ENCODE measurements around the gene CACNG5.

Gene CACNG5

GRCh38 chr17:66803474-66803951 lies 31.4 kb upstream of the CACNG5 start:
- no peak overlapping the region for H3K27ac ChIP-seq (ENCODE audit: low read depth, low read length)
- peaks cover 5% of the 10 kb centered on the region; the same call in 1 of the 2 replicates for H3K36me3 ChIP-seq (ENCODE audit: insufficient read depth, low read length)
- H3K4me3 ChIP-seq (ENCODE audit: low read depth, low read length), result no peak overlapping the region
- no peaks in the 10 kb centered on the region for H3K4me1 ChIP-seq (ENCODE audit: control insufficient read depth, insufficient read depth, low read length, unreplicated experiment)
- H3K79me2 ChIP-seq (ENCODE audit: control insufficient read depth, insufficient read depth, low read length, unreplicated experiment), result no peaks in the 10 kb centered on the region
- no peak overlapping the region for H2AFZ ChIP-seq (ENCODE audit: low read length, unreplicated experiment)
- no peaks in the 10 kb centered on the region for H3K27me3 ChIP-seq (ENCODE audit: insufficient read depth, low read length)

- no peaks in the 10 kb centered on the region for H3K27me3 ChIP-seq (ENCODE audit: insufficient read depth, low read length)
- no peak overlapping the region for H2AFZ ChIP-seq (ENCODE audit: low read length, unreplicated experiment)
- H3K4me3 ChIP-seq (ENCODE audit: low read depth, low read length), result no peak overlapping the region
- no peak overlapping the region for H3K27ac ChIP-seq (ENCODE audit: low read depth, low read length)
- H3K36me3 ChIP-seq (ENCODE audit: insufficient read depth, low read length), result peaks cover 5% of the 10 kb centered on the region; the same call in 1 of the 2 replicates
- H3K79me2 ChIP-seq (ENCODE audit: control insufficient read depth, insufficient read depth, low read length, unreplicated experiment), result no peaks in the 10 kb centered on the region
- H3K4me1 ChIP-seq (ENCODE audit: control insufficient read depth, insufficient read depth, low read length, unreplicated experiment), result no peaks in the 10 kb centered on the region
Observed at GRCh38 chr17:66805567-66805966, 29.4 kb upstream of the CACNG5 start.

GRCh38 chr17:66807182-66807581 lies 27.7 kb upstream of the CACNG5 start:
- Histone ChIP-seq H3K36me3 (ENCODE audit: insufficient read depth, low read length) (no peaks in the 10 kb centered on the region), H3K4me1 (ENCODE audit: control insufficient read depth, insufficient read depth, low read length, unreplicated experiment) (no peaks in the 10 kb centered on the region), H3K27ac (ENCODE audit: low read depth, low read length) (no peak overlapping the region), H3K27me3 (ENCODE audit: insufficient read depth, low read length) (no peaks in the 10 kb centered on the region), H3K4me3 (ENCODE audit: low read depth, low read length) (no peak overlapping the region), H2AFZ (ENCODE audit: low read length, unreplicated experiment) (no peak overlapping the region), H3K79me2 (ENCODE audit: control insufficient read depth, insufficient read depth, low read length, unreplicated experiment) (no peaks in the 10 kb centered on the region)

GRCh38 chr17:66809408-66809807 lies 25.5 kb upstream of the CACNG5 start:
- H3K27me3 ChIP-seq (ENCODE audit: insufficient read depth, low read length), result peaks cover 10% of the 10 kb centered on the region; the same call in 1 of the 2 replicates
- no peak overlapping the region for H2AFZ ChIP-seq (ENCODE audit: low read length, unreplicated experiment)
- no peak overlapping the region for H3K4me3 ChIP-seq (ENCODE audit: low read depth, low read length)
- no peaks in the 10 kb centered on the region for H3K79me2 ChIP-seq (ENCODE audit: control insufficient read depth, insufficient read depth, low read length, unreplicated experiment)
- H3K36me3 ChIP-seq (ENCODE audit: insufficient read depth, low read length), result no peaks in the 10 kb centered on the region
- H3K27ac ChIP-seq (ENCODE audit: low read depth, low read length), result no peak overlapping the region
- H3K4me1 ChIP-seq (ENCODE audit: control insufficient read depth, insufficient read depth, low read length, unreplicated experiment), result no peaks in the 10 kb centered on the region

- H2AFZ ChIP-seq (ENCODE audit: low read length, unreplicated experiment), result no peak overlapping the region
- peaks cover 24% of the 10 kb centered on the region for H3K27me3 ChIP-seq (ENCODE audit: insufficient read depth, low read length)
- H3K4me1 ChIP-seq (ENCODE audit: control insufficient read depth, insufficient read depth, low read length, unreplicated experiment), result no peaks in the 10 kb centered on the region
- no peak overlapping the region for H3K4me3 ChIP-seq (ENCODE audit: low read depth, low read length)
- no peaks in the 10 kb centered on the region for H3K79me2 ChIP-seq (ENCODE audit: control insufficient read depth, insufficient read depth, low read length, unreplicated experiment)
- no peaks in the 10 kb centered on the region for H3K36me3 ChIP-seq (ENCODE audit: insufficient read depth, low read length)
- no peak overlapping the region for H3K27ac ChIP-seq (ENCODE audit: low read depth, low read length)
Observed at GRCh38 chr17:66810951-66811682, 23.8 kb upstream of the CACNG5 start.

GRCh38 chr17:66811683-66812054 lies 23.2 kb upstream of the CACNG5 start:
- Histone ChIP-seq H3K79me2 (ENCODE audit: control insufficient read depth, insufficient read depth, low read length, unreplicated experiment) (no peaks in the 10 kb centered on the region), H2AFZ (ENCODE audit: low read length, unreplicated experiment) (no peak overlapping the region), H3K27ac (ENCODE audit: low read depth, low read length) (no peak overlapping the region), H3K36me3 (ENCODE audit: insufficient read depth, low read length) (no peaks in the 10 kb centered on the region), H3K4me1 (ENCODE audit: control insufficient read depth, insufficient read depth, low read length, unreplicated experiment) (no peaks in the 10 kb centered on the region), H3K4me3 (ENCODE audit: low read depth, low read length) (no peak overlapping the region), H3K27me3 (ENCODE audit: insufficient read depth, low read length) (peaks cover 26% of the 10 kb centered on the region)

- Histone ChIP-seq H3K27ac (ENCODE audit: low read depth, low read length) (no peak overlapping the region), H3K36me3 (ENCODE audit: insufficient read depth, low read length) (no peaks in the 10 kb centered on the region), H3K4me1 (ENCODE audit: control insufficient read depth, insufficient read depth, low read length, unreplicated experiment) (no peaks in the 10 kb centered on the region), H2AFZ (ENCODE audit: low read length, unreplicated experiment) (no peak overlapping the region), H3K27me3 (ENCODE audit: insufficient read depth, low read length) (peaks cover 33% of the 10 kb centered on the region), H3K79me2 (ENCODE audit: control insufficient read depth, insufficient read depth, low read length, unreplicated experiment) (no peaks in the 10 kb centered on the region), H3K4me3 (ENCODE audit: low read depth, low read length) (no peak overlapping the region)
Observed at GRCh38 chr17:66812571-66812970, 22.3 kb upstream of the CACNG5 start.

- H3K27me3 ChIP-seq (ENCODE audit: insufficient read depth, low read length), result peaks cover 39% of the 10 kb centered on the region
- no peaks in the 10 kb centered on the region for H3K79me2 ChIP-seq (ENCODE audit: control insufficient read depth, insufficient read depth, low read length, unreplicated experiment)
- H3K4me1 ChIP-seq (ENCODE audit: control insufficient read depth, insufficient read depth, low read length, unreplicated experiment), result no peaks in the 10 kb centered on the region
- no peaks in the 10 kb centered on the region for H3K36me3 ChIP-seq (ENCODE audit: insufficient read depth, low read length)
- H2AFZ ChIP-seq (ENCODE audit: low read length, unreplicated experiment), result no peak overlapping the region
- H3K4me3 ChIP-seq (ENCODE audit: low read depth, low read length), result no peak overlapping the region
- no peak overlapping the region for H3K27ac ChIP-seq (ENCODE audit: low read depth, low read length)
Observed at GRCh38 chr17:66813296-66813695, 21.6 kb upstream of the CACNG5 start.

- H3K36me3 ChIP-seq (ENCODE audit: insufficient read depth, low read length), result no peaks in the 10 kb centered on the region
Observed at GRCh38 chr17:66814026-66814425, 20.9 kb upstream of the CACNG5 start.

GRCh38 chr17:66814570-66814969 lies 20.3 kb upstream of the CACNG5 start:
- H3K4me1 ChIP-seq (ENCODE audit: control insufficient read depth, insufficient read depth, low read length, unreplicated experiment), result no peaks in the 10 kb centered on the region
- H3K79me2 ChIP-seq (ENCODE audit: control insufficient read depth, insufficient read depth, low read length, unreplicated experiment), result no peaks in the 10 kb centered on the region
- no peak overlapping the region for H3K4me3 ChIP-seq (ENCODE audit: low read depth, low read length)
- no peaks in the 10 kb centered on the region for H3K36me3 ChIP-seq (ENCODE audit: insufficient read depth, low read length)
- H2AFZ ChIP-seq (ENCODE audit: low read length, unreplicated experiment), result no peak overlapping the region
- H3K27me3 ChIP-seq (ENCODE audit: insufficient read depth, low read length), result peaks cover 44% of the 10 kb centered on the region
- H3K27ac ChIP-seq (ENCODE audit: low read depth, low read length), result no peak overlapping the region

More at GRCh38 chr17:66814026-66814425, 20.9 kb upstream of the CACNG5 start:
- Histone ChIP-seq H2AFZ (ENCODE audit: low read length, unreplicated experiment) (no peak overlapping the region), H3K27ac (ENCODE audit: low read depth, low read length) (no peak overlapping the region), H3K27me3 (ENCODE audit: insufficient read depth, low read length) (peaks cover 39% of the 10 kb centered on the region), H3K79me2 (ENCODE audit: control insufficient read depth, insufficient read depth, low read length, unreplicated experiment) (no peaks in the 10 kb centered on the region), H3K4me3 (ENCODE audit: low read depth, low read length) (no peak overlapping the region), H3K4me1 (ENCODE audit: control insufficient read depth, insufficient read depth, low read length, unreplicated experiment) (no peaks in the 10 kb centered on the region)

GRCh38 chr17:66817750-66818149 lies 17.2 kb upstream of the CACNG5 start:
- H3K79me2 ChIP-seq (ENCODE audit: control insufficient read depth, insufficient read depth, low read length, unreplicated experiment), result no peaks in the 10 kb centered on the region

More at GRCh38 chr17:66817750-66818149, 17.2 kb upstream of the CACNG5 start:
- H2AFZ ChIP-seq (ENCODE audit: low read length, unreplicated experiment), result no peak overlapping the region
- no peaks in the 10 kb centered on the region for H3K4me1 ChIP-seq (ENCODE audit: control insufficient read depth, insufficient read depth, low read length, unreplicated experiment)
- no peak overlapping the region for H3K4me3 ChIP-seq (ENCODE audit: low read depth, low read length)
- no peaks in the 10 kb centered on the region for H3K36me3 ChIP-seq (ENCODE audit: insufficient read depth, low read length)
- peaks cover 60% of the 10 kb centered on the region for H3K27me3 ChIP-seq (ENCODE audit: insufficient read depth, low read length)
- H3K27ac ChIP-seq (ENCODE audit: low read depth, low read length), result no peak overlapping the region

Measured in ACC112 (cell line).